ENCODE data around the gene GFER.
A peak's percentile ranks its signal among the peaks of the same experiment; 100 is the strongest.

GFER gene

GRCh38 chr16:1991948-1992703 lies 8.1 kb downstream of the GFER start:
- peak; percentile 98 for DNase-seq

- no peak for DNase-seq
Measured at GRCh38 chr16:1992704-1993317, 8.8 kb downstream of the GFER start.

- DNase-seq: peak; percentile 23
Measured at GRCh38 chr16:1993731-1994131, 9.7 kb downstream of the GFER start.

- DNase-seq: no peak
Measured at GRCh38 chr16:1997494-1998359, 13.7 kb downstream of the GFER start.

GRCh38 chr16:1998360-1998835 lies 14.4 kb downstream of the GFER start:
- DNase-seq: no peak

GRCh38 chr16:1998852-1999801 lies 15.1 kb downstream of the GFER start:
- DNase-seq: no peak

- DNase-seq: no peak
Measured at GRCh38 chr16:1999866-2000514, 16.0 kb downstream of the GFER start.

- DNase-seq: no peak
Measured at GRCh38 chr16:2001035-2001434, 17.0 kb downstream of the GFER start.

- DNase-seq: no peak
Measured at GRCh38 chr16:2001456-2002355, 17.7 kb downstream of the GFER start.

- no peak for DNase-seq
Measured at GRCh38 chr16:2002406-2003230, 18.6 kb downstream of the GFER start.

GRCh38 chr16:2003231-2003826 lies 19.3 kb downstream of the GFER start:
- no peak for DNase-seq

GRCh38 chr16:2003827-2004641 lies 20.0 kb downstream of the GFER start:
- peak; percentile 88 for DNase-seq

- DNase-seq: no peak
Measured at GRCh38 chr16:2004795-2005517, 21.0 kb downstream of the GFER start.

- DNase-seq: no peak
Measured at GRCh38 chr16:2005646-2006045, 21.7 kb downstream of the GFER start.

GRCh38 chr16:2006317-2006716 lies 22.3 kb downstream of the GFER start:
- DNase-seq: no peak

GRCh38 chr16:2007081-2007836 lies 23.3 kb downstream of the GFER start:
- DNase-seq: no peak

GRCh38 chr16:2008009-2008526 lies 24.1 kb downstream of the GFER start:
- DNase-seq: peak; percentile 33
